Testis (tissue), 2 donors: ENCODE results near the gene GALNT17.

Experiments
- POLR2A ChIP-seq: fragments of 450-650 bp; IDR thresholded peaks from one replicate; pipeline ENCODE4 v1.6.1; 2017; ENCODE audit warnings: antibody characterized with exemption, mild to moderate bottlenecking, moderate library complexity
- TF ChIP-seq, protein P1 (sequence below), 3 experiments: fragments of 450-650 bp in 2 of 3; fragments of 200-600 bp in 1 of 3; sonication (generic) in 1 of 3; IDR thresholded peaks; one replicate each; pipeline ENCODE4 v1.5.1; 2016 to 2019; ENCODE audit warnings: antibody characterized with exemption in 3 of 3, mild to moderate bottlenecking in 2 of 3, moderate library complexity in 1 of 3

DNA sequence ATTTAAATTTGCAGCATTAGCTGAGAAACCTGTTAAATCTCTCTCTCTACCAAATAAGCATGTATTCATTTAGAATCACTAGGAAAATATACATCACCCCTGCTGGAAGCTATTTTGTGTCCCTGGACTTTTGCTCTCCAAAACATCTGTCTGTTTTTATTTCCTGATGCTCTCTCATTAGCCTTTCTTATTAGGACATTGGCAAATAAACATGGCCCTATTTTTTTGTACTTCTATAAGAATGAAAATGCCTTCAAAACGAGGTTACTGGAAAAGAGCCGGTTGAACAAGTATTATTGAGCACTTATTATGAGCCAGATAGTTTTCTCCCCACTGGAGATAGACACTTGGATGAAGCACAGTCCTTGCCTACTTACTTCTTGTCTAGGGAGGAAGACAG, 206.9 kb downstream of the GALNT17 start:
- TF ChIP-seq, protein P1, sequence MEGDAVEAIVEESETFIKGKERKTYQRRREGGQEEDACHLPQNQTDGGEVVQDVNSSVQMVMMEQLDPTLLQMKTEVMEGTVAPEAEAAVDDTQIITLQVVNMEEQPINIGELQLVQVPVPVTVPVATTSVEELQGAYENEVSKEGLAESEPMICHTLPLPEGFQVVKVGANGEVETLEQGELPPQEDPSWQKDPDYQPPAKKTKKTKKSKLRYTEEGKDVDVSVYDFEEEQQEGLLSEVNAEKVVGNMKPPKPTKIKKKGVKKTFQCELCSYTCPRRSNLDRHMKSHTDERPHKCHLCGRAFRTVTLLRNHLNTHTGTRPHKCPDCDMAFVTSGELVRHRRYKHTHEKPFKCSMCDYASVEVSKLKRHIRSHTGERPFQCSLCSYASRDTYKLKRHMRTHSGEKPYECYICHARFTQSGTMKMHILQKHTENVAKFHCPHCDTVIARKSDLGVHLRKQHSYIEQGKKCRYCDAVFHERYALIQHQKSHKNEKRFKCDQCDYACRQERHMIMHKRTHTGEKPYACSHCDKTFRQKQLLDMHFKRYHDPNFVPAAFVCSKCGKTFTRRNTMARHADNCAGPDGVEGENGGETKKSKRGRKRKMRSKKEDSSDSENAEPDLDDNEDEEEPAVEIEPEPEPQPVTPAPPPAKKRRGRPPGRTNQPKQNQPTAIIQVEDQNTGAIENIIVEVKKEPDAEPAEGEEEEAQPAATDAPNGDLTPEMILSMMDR (IDR thresholded peaks at IDR 0.05) = no peak
- no peak for TF ChIP-seq POLR2A
